GM12878 (cell line): ENCODE data around the gene TPCN2. TPM values are rescaled to one million over a fixed set of nuclear protein-coding genes. Genes with fewer than 3 reads are reported as not detected.

Experiments
- BCLAF1 ChIP-seq: fragments of 450-650 bp; IDR thresholded peaks from 2 replicates; pipeline ENCODE4 v1.6.1; 2017; ENCODE audit warnings: antibody characterized with exemption, mild to moderate bottlenecking, moderate library complexity
- E2F8 ChIP-seq: fragments of 450-650 bp; IDR thresholded peaks from 2 replicates; pipeline ENCODE4 v1.6.1; 2018; ENCODE audit warnings: mild to moderate bottlenecking, low read depth, moderate library complexity; ENCODE audit not compliant: partially characterized antibody
- EED ChIP-seq: sonication (generic); IDR thresholded peaks from 2 replicates; pipeline ENCODE4 v1.6.1; 2016; ENCODE audit warnings: antibody characterized with exemption, low read depth
- ESRRA ChIP-seq: IDR thresholded peaks from 2 replicates; pipeline ENCODE4 v1.6.1; 2012; ENCODE audit warnings: mild to moderate bottlenecking, low read length, improper control_type of control experiment
- HDGF ChIP-seq: fragments of 450-650 bp; IDR thresholded peaks from 2 replicates; pipeline ENCODE4 v1.6.1; 2016; ENCODE audit warnings: antibody characterized with exemption
- IRF3 ChIP-seq: fragments of 450-650 bp; IDR thresholded peaks from 2 replicates; pipeline ENCODE4 v1.6.1; 2014; ENCODE audit warnings: mild to moderate bottlenecking
- KDM1A ChIP-seq: fragments of 200-600 bp; sonication (generic); IDR thresholded peaks from 2 replicates; pipeline ENCODE4 v1.6.1; 2016; ENCODE audit warnings: borderline replicate concordance
- MYC ChIP-seq: IDR thresholded peaks from 2 replicates; pipeline ENCODE4 v1.6.1; 2011; ENCODE audit warnings: mild to moderate bottlenecking, low read length, moderate library complexity, inconsistent platforms; ENCODE audit not compliant: insufficient read depth, insufficient replicate concordance, insufficient read length, severe bottlenecking
- NR2C1 ChIP-seq: fragments of 450-650 bp; IDR thresholded peaks from 2 replicates; pipeline ENCODE4 v1.6.1; 2017; ENCODE audit warnings: antibody characterized with exemption, mild to moderate bottlenecking, moderate library complexity
- NR2F1 ChIP-seq: fragments of 450-650 bp; conservative IDR thresholded peaks from 2 replicates; pipeline ENCODE4 v1.6.1; 2017; ENCODE audit warnings: mild to moderate bottlenecking
- SMAD1 ChIP-seq: fragments of 450-650 bp; IDR thresholded peaks from 2 replicates; pipeline ENCODE4 v1.6.1; 2018; ENCODE audit warnings: mild to moderate bottlenecking, low read depth; ENCODE audit not compliant: partially characterized antibody
- ZNF207 ChIP-seq: fragments of 450-650 bp; IDR thresholded peaks from 2 replicates; pipeline ENCODE4 v1.6.1; 2014; ENCODE audit warnings: antibody characterized with exemption, mild to moderate bottlenecking, borderline replicate concordance
- ZNF384 ChIP-seq: IDR thresholded peaks from 2 replicates; pipeline ENCODE4 v1.6.1; 2012; ENCODE audit warnings: low read depth, mild to moderate bottlenecking, low read length, improper control_type of control experiment, borderline replicate concordance
- ZNF622 ChIP-seq: fragments of 450-650 bp; IDR thresholded peaks from 2 replicates; pipeline ENCODE4 v1.6.1; 2017; ENCODE audit warnings: mild to moderate bottlenecking, inconsistent platforms
- ZSCAN29 ChIP-seq: fragments of 450-650 bp; IDR thresholded peaks from 2 replicates; pipeline ENCODE4 v1.6.1; 2017; ENCODE audit warnings: mild to moderate bottlenecking, moderate library complexity
- polyA plus RNA-seq, 11 experiments: library from polyadenylated mRNA; depleted of rRNA in 4 of 11; unstranded in 6 of 11; stranded (reverse) in 5 of 11; fragments of >200 nt; fragmentation: Nextera tagmentation in 4 of 11; fragmentation: Illumina TruSeq in 1 of 11; extraction: Ambion mirVana in 4 of 11; extraction: Trizol in 1 of 11; gene quantifications; 1 replicate in 1 of 11; 2 replicates in 10 of 11; pipeline versions ENCODE4 v1.2.1 to v1.2.3, GENCODE V29; 2011 to 2016; ENCODE audit warnings: inconsistent platforms in 2 of 11, missing spikeins in 2 of 11, low read depth in 1 of 11
- total RNA-seq, 4 experiments: library from RNA; depleted of rRNA in 3 of 4; stranded (reverse); fragments of >200 nt in 3 of 4; fragmentation: Illumina TruSeq in 1 of 4; extraction: Trizol in 1 of 4; gene quantifications; 2 replicates each; pipeline versions ENCODE4 v1.2.1 to v1.2.3, GENCODE V29; 2013 to 2021

The TPCN2 gene
- total and polyA plus RNA-seq, 10 of the 15 experiments (the other 5 are each of a cell fraction or from before 2014, with no cell fraction given) = 1.7 to 18.4 (median 8.4) TPM

- TF ChIP-seq ESRRA (no peak), NR2C1 (no peak), KDM1A (no peak), ZSCAN29 (no peak), HDGF (no peak), E2F8 (no peak), ZNF207 (no peak), ZNF384 (no peak), ZNF622 (no peak), SMAD1 (no peak), MYC (no peak), NR2F1 (no peak), EED (no peak), IRF3 (no peak), BCLAF1 (no peak)
Observed at GRCh38 chr11:69159150-69159852, 110.6 kb downstream of the TPCN2 start (continued).
